ENCODE measurements around the gene ADAMTSL4. TPM values are rescaled to one million over a fixed set of nuclear protein-coding genes. Genes with fewer than 3 reads are reported as not detected.

The ADAMTSL4 gene
- total and polyA plus RNA-seq, 4 donors, result 23.2 to 104 (median 48.0) TPM

- peaks cover 20 to 59% (median 38%) of the 10 kb centered on the region in 4 donors for H3K36me3 ChIP-seq (ENCODE audit: control insufficient read depth in 4 of 4, insufficient read depth in 4 of 4, low read length in 4 of 4)
These were observed 26.5 kb downstream of the ADAMTSL4 start for GRCh38 chr1:150575518-150576366.

DNA sequence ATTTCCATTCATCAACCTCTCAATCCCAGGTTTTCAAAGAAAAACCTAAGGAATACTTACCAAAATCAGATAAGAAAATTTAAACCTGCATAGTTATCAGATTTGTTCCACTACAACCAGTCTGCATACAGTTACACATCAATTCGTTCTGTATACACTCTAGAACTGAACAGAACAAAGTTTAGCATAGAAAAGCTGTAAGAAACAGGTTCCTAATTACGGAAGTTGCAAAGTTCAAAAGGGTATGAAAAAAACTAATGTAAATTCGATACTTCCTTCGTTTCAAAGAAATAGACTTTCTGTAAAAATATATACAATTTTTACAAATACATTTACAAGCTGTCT, 27.1 kb downstream of the ADAMTSL4 start:
- DNase-seq, result no peak
- Histone ChIP-seq H3K9ac (ENCODE audit: insufficient read depth in 1 of 2, low read length in 2 of 2) (peak overlapping the region; percentile 97 to 98), H3K27me3 (ENCODE audit: control insufficient read depth in 3 of 3, insufficient read depth in 3 of 3, low read length in 2 of 3) (no peaks in the 10 kb centered on the region), H3K4me1 (ENCODE audit: control insufficient read depth in 5 of 5, insufficient read depth in 5 of 5, low read length in 5 of 5) (peaks cover 2 to 37% (median 17%) of the 10 kb centered on the region in 5 donors), H3K9me3 (ENCODE audit: control insufficient read depth in 4 of 4, insufficient read depth in 3 of 4, low read length in 3 of 4) (no peaks in the 10 kb centered on the region), H3K36me3 (ENCODE audit: control insufficient read depth in 4 of 4, insufficient read depth in 4 of 4, low read length in 4 of 4) (peaks cover 20 to 56% (median 35%) of the 10 kb centered on the region in 4 donors), H3K4me3 (no peak overlapping the region), H3K27ac (ENCODE audit: low read depth in 1 of 2, low read length in 1 of 2) (peak overlapping the region in 1 of 2 donors; percentile 99)
- WGBS, 2 donors, result 1 to 5% methylated on average over 4 of the region's 4 CpGs
- TF ChIP-seq, protein P1, sequence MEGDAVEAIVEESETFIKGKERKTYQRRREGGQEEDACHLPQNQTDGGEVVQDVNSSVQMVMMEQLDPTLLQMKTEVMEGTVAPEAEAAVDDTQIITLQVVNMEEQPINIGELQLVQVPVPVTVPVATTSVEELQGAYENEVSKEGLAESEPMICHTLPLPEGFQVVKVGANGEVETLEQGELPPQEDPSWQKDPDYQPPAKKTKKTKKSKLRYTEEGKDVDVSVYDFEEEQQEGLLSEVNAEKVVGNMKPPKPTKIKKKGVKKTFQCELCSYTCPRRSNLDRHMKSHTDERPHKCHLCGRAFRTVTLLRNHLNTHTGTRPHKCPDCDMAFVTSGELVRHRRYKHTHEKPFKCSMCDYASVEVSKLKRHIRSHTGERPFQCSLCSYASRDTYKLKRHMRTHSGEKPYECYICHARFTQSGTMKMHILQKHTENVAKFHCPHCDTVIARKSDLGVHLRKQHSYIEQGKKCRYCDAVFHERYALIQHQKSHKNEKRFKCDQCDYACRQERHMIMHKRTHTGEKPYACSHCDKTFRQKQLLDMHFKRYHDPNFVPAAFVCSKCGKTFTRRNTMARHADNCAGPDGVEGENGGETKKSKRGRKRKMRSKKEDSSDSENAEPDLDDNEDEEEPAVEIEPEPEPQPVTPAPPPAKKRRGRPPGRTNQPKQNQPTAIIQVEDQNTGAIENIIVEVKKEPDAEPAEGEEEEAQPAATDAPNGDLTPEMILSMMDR (IDR thresholded peaks at IDR 0.05; ENCODE audit: control extremely low read depth, extremely low read depth), result no peak
- no peak for ATAC-seq (ENCODE audit: insufficient read depth, low FRiP score)

More at GRCh38 chr1:150575518-150576366, 26.5 kb downstream of the ADAMTSL4 start:
- DNase-seq, result peak in 2 of 3 donors; percentile 41 to 57
- peak overlapping the region; percentile 40 for H3K4me3 ChIP-seq
- 10 to 38% methylated on average over 1 of the region's 1 CpG for WGBS, 2 donors
- peak overlapping the region; percentile 81 to 98 for H3K27ac ChIP-seq (ENCODE audit: low read depth in 1 of 2, low read length in 1 of 2)
- ATAC-seq (ENCODE audit: insufficient read depth, low FRiP score), result no peak
- peaks cover 5 to 37% (median 20%) of the 10 kb centered on the region in 5 donors for H3K4me1 ChIP-seq (ENCODE audit: control insufficient read depth in 5 of 5, insufficient read depth in 5 of 5, low read length in 5 of 5)
- H3K27me3 ChIP-seq (ENCODE audit: control insufficient read depth in 3 of 3, insufficient read depth in 3 of 3, low read length in 2 of 3), result no peaks in the 10 kb centered on the region
- H3K9me3 ChIP-seq (ENCODE audit: control insufficient read depth in 4 of 4, insufficient read depth in 3 of 4, low read length in 3 of 4), result no peaks in the 10 kb centered on the region
- TF ChIP-seq, protein P1 (IDR thresholded peaks at IDR 0.05; ENCODE audit: control extremely low read depth, extremely low read depth), result no peak
- peak overlapping the region in 1 of 2 donors; percentile 98 for H3K9ac ChIP-seq (ENCODE audit: insufficient read depth in 1 of 2, low read length in 2 of 2)

DNA sequence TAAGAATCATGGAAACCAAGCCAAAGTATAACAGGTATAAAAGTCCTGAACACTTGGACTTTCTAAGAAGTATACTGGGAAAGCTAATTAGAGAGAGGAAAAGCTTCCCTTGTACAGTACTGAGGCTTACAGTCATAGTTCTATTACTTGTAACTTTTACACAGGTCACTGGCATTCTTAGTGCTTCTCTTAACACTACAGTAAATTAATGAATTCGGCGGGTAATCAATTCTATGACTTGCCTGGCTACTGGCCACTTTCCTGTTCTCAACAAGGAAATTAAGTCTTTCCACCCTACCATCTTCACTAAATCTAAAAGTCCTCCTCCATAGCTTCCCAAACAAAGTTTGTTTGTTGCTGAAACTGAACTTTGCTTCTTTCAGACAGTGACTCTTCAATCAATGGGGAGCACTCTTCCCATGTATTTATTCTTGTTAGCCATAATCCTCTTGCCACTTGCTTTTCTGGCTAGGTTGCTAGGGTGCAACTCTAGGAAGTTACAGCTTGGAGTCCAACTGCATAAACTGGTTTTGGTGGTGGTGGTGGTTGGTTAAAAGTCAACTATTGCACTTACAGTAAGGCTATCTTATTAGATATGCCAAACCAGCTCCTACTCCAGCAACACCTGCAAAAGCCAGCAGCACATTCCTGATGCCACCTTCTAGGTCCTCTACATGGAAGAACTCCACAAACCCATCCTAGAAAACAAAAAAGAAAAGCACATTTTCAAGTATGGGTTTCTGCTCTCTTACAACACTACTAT, 27.8 kb downstream of the ADAMTSL4 start:
- peaks cover 20 to 56% (median 34%) of the 10 kb centered on the region in 4 donors for H3K36me3 ChIP-seq (ENCODE audit: control insufficient read depth in 4 of 4, insufficient read depth in 4 of 4, low read length in 4 of 4)
- peak overlapping the region; percentile 87 for H3K4me3 ChIP-seq
- H3K27me3 ChIP-seq (ENCODE audit: control insufficient read depth in 3 of 3, insufficient read depth in 3 of 3, low read length in 2 of 3), result no peaks in the 10 kb centered on the region
- TF ChIP-seq, protein P1 (IDR thresholded peaks at IDR 0.05; ENCODE audit: control extremely low read depth, extremely low read depth), result no peak
- H3K27ac ChIP-seq (ENCODE audit: low read depth in 1 of 2, low read length in 1 of 2), result peak overlapping the region; percentile 80 to 99
- peaks cover 2 to 37% (median 17%) of the 10 kb centered on the region in 5 donors for H3K4me1 ChIP-seq (ENCODE audit: control insufficient read depth in 5 of 5, insufficient read depth in 5 of 5, low read length in 5 of 5)
- 5 to 51% methylated on average over 2 of the region's 2 CpGs for WGBS, 2 donors
- DNase-seq, result peak in 2 of 3 donors; percentile 37 to 42
- H3K9me3 ChIP-seq (ENCODE audit: control insufficient read depth in 4 of 4, insufficient read depth in 3 of 4, low read length in 3 of 4), result no peaks in the 10 kb centered on the region
- no peak for ATAC-seq (ENCODE audit: insufficient read depth, low FRiP score)
- peak overlapping the region; percentile 97 to 98 for H3K9ac ChIP-seq (ENCODE audit: insufficient read depth in 1 of 2, low read length in 2 of 2)
